Measurements from ENCODE around the gene RHOH.

DNA sequence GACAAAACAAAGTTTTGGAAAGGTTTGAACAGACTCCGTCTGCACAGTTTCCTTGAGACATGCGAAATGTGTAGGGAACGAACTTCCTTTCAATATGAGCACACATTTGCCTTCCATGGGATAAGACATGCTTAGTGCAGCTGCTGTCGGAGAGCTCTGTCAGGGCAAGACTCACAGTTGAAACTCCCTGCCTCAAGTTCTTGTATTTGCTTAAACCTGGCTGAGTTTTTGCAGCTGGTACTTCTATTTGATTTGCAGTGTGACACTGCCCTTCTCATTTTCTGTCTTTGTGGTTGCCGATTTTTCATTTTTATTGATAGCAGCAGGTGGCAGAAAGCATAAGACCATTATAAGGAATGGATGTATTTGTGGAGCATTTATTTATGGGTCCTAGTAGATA lies 18.2 kb upstream of the RHOH start:
- TF ChIP-seq POLR2A (IDR thresholded peaks at IDR 0.05; ENCODE audit: low read length) (no peak), GATA1 (IDR thresholded peaks at IDR 0.05; ENCODE audit: low read depth, low read length) (no peak)
